H1 (cell line): ENCODE measurements around the gene SMYD3. TPM values are rescaled to one million over a fixed set of nuclear protein-coding genes. Genes with fewer than 3 reads are reported as not detected.

ENCODE experiments used
- BCL11A ChIP-seq, 2 experiments: IDR thresholded peaks; one replicate each; pipeline ENCODE4 v1.6.1; 2011; ENCODE audit warnings: low read depth in 2 of 2, low read length in 2 of 2, mild to moderate bottlenecking in 2 of 2
- BRCA1 ChIP-seq: IDR thresholded peaks from 2 replicates; pipeline ENCODE4 v1.6.1; 2012; ENCODE audit warnings: low read depth, low read length, improper control_type of control experiment
- CHD1 ChIP-seq: IDR thresholded peaks from 2 replicates; pipeline ENCODE4 v1.6.1; 2012; ENCODE audit warnings: low read depth, low read length, improper control_type of control experiment
- GABPA ChIP-seq: IDR thresholded peaks from 2 replicates; pipeline ENCODE4 v1.6.1; 2011; ENCODE audit warnings: mild to moderate bottlenecking, low read length, moderate library complexity, borderline replicate concordance; ENCODE audit not compliant: insufficient read depth
- JUN ChIP-seq: IDR thresholded peaks from 2 replicates; pipeline ENCODE4 v1.6.1; 2011; ENCODE audit warnings: low read depth, mild to moderate bottlenecking, improper control_type of control experiment, low read length
- PHF8 ChIP-seq: fragments of 200-600 bp; sonication (generic); conservative IDR thresholded peaks from 2 replicates; pipeline ENCODE4 v1.7.1; 2012; ENCODE audit warnings: low read depth, mild to moderate bottlenecking, inconsistent platforms, low read length, moderate library complexity
- RBBP5 ChIP-seq: IDR thresholded peaks from 2 replicates; pipeline ENCODE4 v1.7.1; 2012; ENCODE audit warnings: low read depth, mild to moderate bottlenecking, inconsistent platforms, low read length, moderate library complexity, borderline replicate concordance
- RFX5 ChIP-seq: IDR thresholded peaks from 2 replicates; pipeline ENCODE4 v1.6.1; 2011; ENCODE audit warnings: low read depth, low read length, improper control_type of control experiment, borderline replicate concordance
- SIX5 ChIP-seq: IDR thresholded peaks from 2 replicates; pipeline ENCODE4 v1.6.1; 2011; ENCODE audit warnings: mild to moderate bottlenecking, low read depth, low read length
- SP4 ChIP-seq: IDR thresholded peaks from 2 replicates; pipeline ENCODE4 v1.6.1; 2012; ENCODE audit warnings: low read length, inconsistent platforms
- SRF ChIP-seq: IDR thresholded peaks from 2 replicates; pipeline ENCODE4 v1.6.1; 2011; ENCODE audit warnings: mild to moderate bottlenecking, low read depth, low read length, moderate library complexity
- TAF7 ChIP-seq: optimal IDR thresholded peaks from 2 replicates; pipeline ENCODE3; 2011; ENCODE audit warnings: low read depth, mild to moderate bottlenecking, inconsistent platforms, low read length, moderate library complexity, borderline replicate concordance
- polyA plus RNA-seq, 7 experiments: library from polyadenylated mRNA; depleted of rRNA in 3 of 7; stranded (reverse) in 5 of 7; unstranded in 2 of 7; fragments of >200 nt in 5 of 7; fragments of 200-250 nt in 2 of 7; gene quantifications; 1 replicate in 5 of 7; 2 replicates in 1 of 7; 4 replicates in 1 of 7; pipeline versions ENCODE4 v1.2.1 to v1.2.3, GENCODE V29; 2011 to 2013; ENCODE audit warnings: missing spikeins in 2 of 7, mixed read lengths in 2 of 7
- total RNA-seq: library from RNA; stranded (reverse); fragmentation: NEBNext Ultra II Directional; extraction: Animal tissue kit (Norgen Biotek cat#: 25700); gene quantifications from 2 replicates; pipeline ENCODE4 v1.2.1, GENCODE V29; 2021
- TF ChIP-seq, protein P1 (sequence below): fragments of 300-600 bp; sonication (generic); IDR thresholded peaks from 2 replicates; pipeline ENCODE4 v1.7.1; 2012; ENCODE audit warnings: low read length, moderate library complexity, mild to moderate bottlenecking, inconsistent platforms; ENCODE audit not compliant: insufficient replicate concordance

SMYD3 gene
- total and polyA plus RNA-seq, 2 of the 8 experiments (the other 6 are each of a cell fraction or from before 2014, with no cell fraction given) = 17.3 to 25.4 TPM

GRCh38 chr1:246416261-246416660 lies 90.8 kb downstream of the SMYD3 start (continued):
- TF ChIP-seq, protein P1, sequence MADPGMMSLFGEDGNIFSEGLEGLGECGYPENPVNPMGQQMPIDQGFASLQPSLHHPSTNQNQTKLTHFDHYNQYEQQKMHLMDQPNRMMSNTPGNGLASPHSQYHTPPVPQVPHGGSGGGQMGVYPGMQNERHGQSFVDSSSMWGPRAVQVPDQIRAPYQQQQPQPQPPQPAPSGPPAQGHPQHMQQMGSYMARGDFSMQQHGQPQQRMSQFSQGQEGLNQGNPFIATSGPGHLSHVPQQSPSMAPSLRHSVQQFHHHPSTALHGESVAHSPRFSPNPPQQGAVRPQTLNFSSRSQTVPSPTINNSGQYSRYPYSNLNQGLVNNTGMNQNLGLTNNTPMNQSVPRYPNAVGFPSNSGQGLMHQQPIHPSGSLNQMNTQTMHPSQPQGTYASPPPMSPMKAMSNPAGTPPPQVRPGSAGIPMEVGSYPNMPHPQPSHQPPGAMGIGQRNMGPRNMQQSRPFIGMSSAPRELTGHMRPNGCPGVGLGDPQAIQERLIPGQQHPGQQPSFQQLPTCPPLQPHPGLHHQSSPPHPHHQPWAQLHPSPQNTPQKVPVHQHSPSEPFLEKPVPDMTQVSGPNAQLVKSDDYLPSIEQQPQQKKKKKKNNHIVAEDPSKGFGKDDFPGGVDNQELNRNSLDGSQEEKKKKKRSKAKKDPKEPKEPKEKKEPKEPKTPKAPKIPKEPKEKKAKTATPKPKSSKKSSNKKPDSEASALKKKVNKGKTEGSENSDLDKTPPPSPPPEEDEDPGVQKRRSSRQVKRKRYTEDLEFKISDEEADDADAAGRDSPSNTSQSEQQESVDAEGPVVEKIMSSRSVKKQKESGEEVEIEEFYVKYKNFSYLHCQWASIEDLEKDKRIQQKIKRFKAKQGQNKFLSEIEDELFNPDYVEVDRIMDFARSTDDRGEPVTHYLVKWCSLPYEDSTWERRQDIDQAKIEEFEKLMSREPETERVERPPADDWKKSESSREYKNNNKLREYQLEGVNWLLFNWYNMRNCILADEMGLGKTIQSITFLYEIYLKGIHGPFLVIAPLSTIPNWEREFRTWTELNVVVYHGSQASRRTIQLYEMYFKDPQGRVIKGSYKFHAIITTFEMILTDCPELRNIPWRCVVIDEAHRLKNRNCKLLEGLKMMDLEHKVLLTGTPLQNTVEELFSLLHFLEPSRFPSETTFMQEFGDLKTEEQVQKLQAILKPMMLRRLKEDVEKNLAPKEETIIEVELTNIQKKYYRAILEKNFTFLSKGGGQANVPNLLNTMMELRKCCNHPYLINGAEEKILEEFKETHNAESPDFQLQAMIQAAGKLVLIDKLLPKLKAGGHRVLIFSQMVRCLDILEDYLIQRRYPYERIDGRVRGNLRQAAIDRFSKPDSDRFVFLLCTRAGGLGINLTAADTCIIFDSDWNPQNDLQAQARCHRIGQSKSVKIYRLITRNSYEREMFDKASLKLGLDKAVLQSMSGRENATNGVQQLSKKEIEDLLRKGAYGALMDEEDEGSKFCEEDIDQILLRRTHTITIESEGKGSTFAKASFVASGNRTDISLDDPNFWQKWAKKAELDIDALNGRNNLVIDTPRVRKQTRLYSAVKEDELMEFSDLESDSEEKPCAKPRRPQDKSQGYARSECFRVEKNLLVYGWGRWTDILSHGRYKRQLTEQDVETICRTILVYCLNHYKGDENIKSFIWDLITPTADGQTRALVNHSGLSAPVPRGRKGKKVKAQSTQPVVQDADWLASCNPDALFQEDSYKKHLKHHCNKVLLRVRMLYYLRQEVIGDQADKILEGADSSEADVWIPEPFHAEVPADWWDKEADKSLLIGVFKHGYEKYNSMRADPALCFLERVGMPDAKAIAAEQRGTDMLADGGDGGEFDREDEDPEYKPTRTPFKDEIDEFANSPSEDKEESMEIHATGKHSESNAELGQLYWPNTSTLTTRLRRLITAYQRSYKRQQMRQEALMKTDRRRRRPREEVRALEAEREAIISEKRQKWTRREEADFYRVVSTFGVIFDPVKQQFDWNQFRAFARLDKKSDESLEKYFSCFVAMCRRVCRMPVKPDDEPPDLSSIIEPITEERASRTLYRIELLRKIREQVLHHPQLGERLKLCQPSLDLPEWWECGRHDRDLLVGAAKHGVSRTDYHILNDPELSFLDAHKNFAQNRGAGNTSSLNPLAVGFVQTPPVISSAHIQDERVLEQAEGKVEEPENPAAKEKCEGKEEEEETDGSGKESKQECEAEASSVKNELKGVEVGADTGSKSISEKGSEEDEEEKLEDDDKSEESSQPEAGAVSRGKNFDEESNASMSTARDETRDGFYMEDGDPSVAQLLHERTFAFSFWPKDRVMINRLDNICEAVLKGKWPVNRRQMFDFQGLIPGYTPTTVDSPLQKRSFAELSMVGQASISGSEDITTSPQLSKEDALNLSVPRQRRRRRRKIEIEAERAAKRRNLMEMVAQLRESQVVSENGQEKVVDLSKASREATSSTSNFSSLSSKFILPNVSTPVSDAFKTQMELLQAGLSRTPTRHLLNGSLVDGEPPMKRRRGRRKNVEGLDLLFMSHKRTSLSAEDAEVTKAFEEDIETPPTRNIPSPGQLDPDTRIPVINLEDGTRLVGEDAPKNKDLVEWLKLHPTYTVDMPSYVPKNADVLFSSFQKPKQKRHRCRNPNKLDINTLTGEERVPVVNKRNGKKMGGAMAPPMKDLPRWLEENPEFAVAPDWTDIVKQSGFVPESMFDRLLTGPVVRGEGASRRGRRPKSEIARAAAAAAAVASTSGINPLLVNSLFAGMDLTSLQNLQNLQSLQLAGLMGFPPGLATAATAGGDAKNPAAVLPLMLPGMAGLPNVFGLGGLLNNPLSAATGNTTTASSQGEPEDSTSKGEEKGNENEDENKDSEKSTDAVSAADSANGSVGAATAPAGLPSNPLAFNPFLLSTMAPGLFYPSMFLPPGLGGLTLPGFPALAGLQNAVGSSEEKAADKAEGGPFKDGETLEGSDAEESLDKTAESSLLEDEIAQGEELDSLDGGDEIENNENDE = no peak
- TF ChIP-seq TAF7 (no peak), SP4 (no peak), RBBP5 (no peak), JUN (no peak), BCL11A (IDR thresholded peaks at IDR 0.05; ENCODE audit: low read depth in 2 of 2, low read length in 2 of 2) (no peak), SIX5 (no peak), RFX5 (no peak), CHD1 (no peak), PHF8 (no peak), SRF (no peak), GABPA (no peak), BRCA1 (no peak)
